ENCODE measurements around the gene DOCK2. TPM values are rescaled to one million over a fixed set of nuclear protein-coding genes. Genes with fewer than 3 reads are reported as not detected.

Gene DOCK2
- total and polyA plus RNA-seq, 9 of the 15 experiments (the other 6 are each of a cell fraction or from before 2014, with no cell fraction given): 4.5 to 42.6 (median 20.5) TPM

DNA sequence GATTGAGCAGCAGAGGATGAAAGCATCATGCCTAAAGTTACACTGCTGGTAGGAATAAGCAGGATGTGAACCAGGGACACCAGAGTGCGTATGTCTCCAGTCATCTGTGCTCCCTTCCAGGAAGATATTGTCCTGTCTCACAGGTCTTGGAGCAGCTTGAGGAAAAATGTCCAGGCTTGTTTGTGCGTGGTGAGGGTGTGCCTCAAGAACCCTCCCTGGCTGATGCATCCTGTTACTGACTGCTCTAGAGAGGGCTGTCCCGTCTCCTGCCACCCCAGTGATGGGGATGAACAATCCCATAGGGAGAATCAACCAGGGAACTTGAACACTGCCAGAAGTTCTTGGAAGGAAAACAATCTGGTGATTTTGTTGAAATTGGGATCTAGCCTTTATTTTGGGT, 211.2 kb downstream of the DOCK2 start (continued):
- TF ChIP-seq NCOA6 (IDR thresholded peaks at IDR 0.05): no peak
- TF ChIP-seq JUNB (CRISPR knock-in tag; conservative IDR thresholded peaks at IDR 0.05): no peak
- TF ChIP-seq TEAD2 (tag; IDR thresholded peaks at IDR 0.05): no peak
- no peak for TF ChIP-seq SMARCB1 (IDR thresholded peaks at IDR 0.05; ENCODE audit: insufficient read length, low read depth)
- TF ChIP-seq NUFIP1 (IDR thresholded peaks at IDR 0.05; ENCODE audit: partially characterized antibody): no peak
- TF ChIP-seq ZNF274 (IDR thresholded peaks at IDR 0.05; ENCODE audit: borderline replicate concordance, low read depth, low read length): no peak
- no peak for TF ChIP-seq MXD1 (CRISPR knock-in tag; IDR thresholded peaks at IDR 0.05; ENCODE audit: borderline replicate concordance, poor library complexity, severe bottlenecking)
- no peak for TF ChIP-seq SIN3B (IDR thresholded peaks at IDR 0.05; ENCODE audit: low read depth)
- no peak for TF ChIP-seq HMGN3 (IDR thresholded peaks at IDR 0.05; ENCODE audit: borderline replicate concordance, extremely low read depth, insufficient read length, low read depth, low read length)
- no peak for TF ChIP-seq NFRKB (IDR thresholded peaks at IDR 0.05; ENCODE audit: low read depth)
- TF ChIP-seq ZNF282 (CRISPR knock-in tag; IDR thresholded peaks at IDR 0.05): no peak
- TF ChIP-seq, protein P1, sequence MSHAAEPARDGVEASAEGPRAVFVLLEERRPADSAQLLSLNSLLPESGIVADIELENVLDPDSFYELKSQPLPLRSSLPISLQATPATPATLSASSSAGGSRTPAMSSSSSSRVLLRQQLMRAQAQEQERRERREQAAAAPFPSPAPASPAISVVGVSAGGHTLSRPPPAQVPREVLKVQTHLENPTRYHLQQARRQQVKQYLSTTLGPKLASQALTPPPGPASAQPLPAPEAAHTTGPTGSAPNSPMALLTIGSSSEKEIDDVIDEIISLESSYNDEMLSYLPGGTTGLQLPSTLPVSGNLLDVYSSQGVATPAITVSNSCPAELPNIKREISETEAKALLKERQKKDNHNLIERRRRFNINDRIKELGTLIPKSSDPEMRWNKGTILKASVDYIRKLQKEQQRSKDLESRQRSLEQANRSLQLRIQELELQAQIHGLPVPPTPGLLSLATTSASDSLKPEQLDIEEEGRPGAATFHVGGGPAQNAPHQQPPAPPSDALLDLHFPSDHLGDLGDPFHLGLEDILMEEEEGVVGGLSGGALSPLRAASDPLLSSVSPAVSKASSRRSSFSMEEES (CRISPR knock-in tag; IDR thresholded peaks at IDR 0.05): no peak
- TF ChIP-seq DDX20 (tag; IDR thresholded peaks at IDR 0.05; ENCODE audit: low read depth): no peak

Data from K562 (cell line).